Measurements from ENCODE around the gene ALMS1. TPM values are rescaled to one million over a fixed set of nuclear protein-coding genes. Genes with fewer than 3 reads are reported as not detected.

ALMS1 gene
- polyA plus RNA-seq, 1 of the 3 experiments (the other 2 are of a cell fraction) = 7.0 TPM

GRCh38 chr2:73350035-73350691 is 35.5 kb upstream of the ALMS1 start:
- H3K4me1 ChIP-seq (ENCODE audit: control insufficient read depth in 1 of 2, insufficient read depth in 2 of 2, low read depth in 1 of 2, low read length in 1 of 2) = no peaks in the 10 kb centered on the region
- POLR2A ChIA-PET = no interaction called here
- H3K27ac ChIP-seq (ENCODE audit: low read depth in 2 of 2, low read length in 1 of 2) = no peak overlapping the region
- H3K9me2 ChIP-seq = no peaks in the 10 kb centered on the region
- no peak overlapping the region for H2AFZ ChIP-seq (ENCODE audit: low read depth)
- WGBS (ENCODE audit: low lambda C conversion rate) = 18% methylated on average over 4 of the region's 4 CpGs
- no peak overlapping the region for H3K9ac ChIP-seq
- H3F3A ChIP-seq (replicated peaks; ENCODE audit: insufficient read depth) = no peaks in the 10 kb centered on the region
- CTCF ChIA-PET = no interaction called here
- no peaks in the 10 kb centered on the region for H3K79me2 ChIP-seq (ENCODE audit: insufficient read depth)
- DNase-seq = no peak
- H3K4me3 ChIP-seq (ENCODE audit: low read depth in 2 of 2, low read length in 1 of 2) = no peak overlapping the region
- TF ChIP-seq ELF1 (IDR thresholded peaks at IDR 0.05) (no peak), REST (IDR thresholded peaks at IDR 0.05; ENCODE audit: low read depth, low read length) (no peak), MEF2A (IDR thresholded peaks at IDR 0.05; ENCODE audit: borderline replicate concordance, low read depth) (no peak)
- TF ChIP-seq, protein P1, sequence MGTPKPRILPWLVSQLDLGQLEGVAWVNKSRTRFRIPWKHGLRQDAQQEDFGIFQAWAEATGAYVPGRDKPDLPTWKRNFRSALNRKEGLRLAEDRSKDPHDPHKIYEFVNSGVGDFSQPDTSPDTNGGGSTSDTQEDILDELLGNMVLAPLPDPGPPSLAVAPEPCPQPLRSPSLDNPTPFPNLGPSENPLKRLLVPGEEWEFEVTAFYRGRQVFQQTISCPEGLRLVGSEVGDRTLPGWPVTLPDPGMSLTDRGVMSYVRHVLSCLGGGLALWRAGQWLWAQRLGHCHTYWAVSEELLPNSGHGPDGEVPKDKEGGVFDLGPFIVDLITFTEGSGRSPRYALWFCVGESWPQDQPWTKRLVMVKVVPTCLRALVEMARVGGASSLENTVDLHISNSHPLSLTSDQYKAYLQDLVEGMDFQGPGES (IDR thresholded peaks at IDR 0.05; ENCODE audit: low read depth, low read length) = no peak
- H4K20me1 ChIP-seq (ENCODE audit: insufficient read depth) = no peaks in the 10 kb centered on the region
- no peaks in the 10 kb centered on the region for H3K9me3 ChIP-seq
- H3K36me3 ChIP-seq (replicated peaks in 1 of 2; ENCODE audit: control insufficient read depth in 1 of 2, insufficient read depth in 2 of 2, low read length in 1 of 2) = no peaks in the 10 kb centered on the region
- peaks cover 22% of the 10 kb centered on the region; the same call in 1 of the 2 replicates for H3K27me3 ChIP-seq (ENCODE audit: insufficient read depth)
- no peak overlapping the region for H3K4me2 ChIP-seq

DNA sequence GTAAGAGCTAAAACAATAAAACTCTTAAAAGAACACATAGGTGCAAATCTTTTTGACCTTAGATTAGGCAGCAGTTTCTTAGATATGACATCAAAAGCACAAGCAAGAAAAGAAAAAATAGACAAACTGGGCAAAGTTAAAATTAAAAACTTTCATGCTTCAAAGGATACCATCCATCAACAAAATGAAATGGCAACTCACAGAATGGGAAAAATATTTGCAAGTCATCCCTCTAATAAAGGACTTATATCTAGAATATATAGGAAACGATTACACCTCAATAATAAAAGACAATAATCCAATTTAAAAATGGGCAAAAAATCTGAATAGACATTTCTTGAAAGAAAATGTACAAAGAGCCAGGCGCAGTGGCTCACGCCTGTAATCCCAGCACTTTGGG is 29.5 kb upstream of the ALMS1 start:
- CTCF ChIA-PET = no interaction called here
- no peak for TF ChIP-seq ELF1 (IDR thresholded peaks at IDR 0.05)
- no peak for TF ChIP-seq ZBTB33 (IDR thresholded peaks at IDR 0.05; ENCODE audit: borderline replicate concordance, low read depth)
- no peak for TF ChIP-seq POLR2AphosphoS5 (IDR thresholded peaks at IDR 0.05; ENCODE audit: low read depth, low read length)
- TF ChIP-seq CHD2 (IDR thresholded peaks at IDR 0.05; ENCODE audit: low read length, partially characterized antibody) = no peak
- TF ChIP-seq, protein P2, sequence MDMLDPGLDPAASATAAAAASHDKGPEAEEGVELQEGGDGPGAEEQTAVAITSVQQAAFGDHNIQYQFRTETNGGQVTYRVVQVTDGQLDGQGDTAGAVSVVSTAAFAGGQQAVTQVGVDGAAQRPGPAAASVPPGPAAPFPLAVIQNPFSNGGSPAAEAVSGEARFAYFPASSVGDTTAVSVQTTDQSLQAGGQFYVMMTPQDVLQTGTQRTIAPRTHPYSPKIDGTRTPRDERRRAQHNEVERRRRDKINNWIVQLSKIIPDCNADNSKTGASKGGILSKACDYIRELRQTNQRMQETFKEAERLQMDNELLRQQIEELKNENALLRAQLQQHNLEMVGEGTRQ (IDR thresholded peaks at IDR 0.05; ENCODE audit: borderline replicate concordance, low read depth, low read length) = no peak
- TF ChIP-seq RCOR1 (IDR thresholded peaks at IDR 0.05; ENCODE audit: low read length) = no peak
- TF ChIP-seq NRF1 (IDR thresholded peaks at IDR 0.05; ENCODE audit: low read depth, low read length) = no peak
- TF ChIP-seq GATA2 (CRISPR knock-in tag; IDR thresholded peaks at IDR 0.05) = no peak
- TF ChIP-seq, protein P3, sequence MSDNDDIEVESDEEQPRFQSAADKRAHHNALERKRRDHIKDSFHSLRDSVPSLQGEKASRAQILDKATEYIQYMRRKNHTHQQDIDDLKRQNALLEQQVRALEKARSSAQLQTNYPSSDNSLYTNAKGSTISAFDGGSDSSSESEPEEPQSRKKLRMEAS (IDR thresholded peaks at IDR 0.05; ENCODE audit: low read depth) = no peak
- TF ChIP-seq PBX3 (IDR thresholded peaks at IDR 0.05) = no peak
- no peak for TF ChIP-seq RXRA (IDR thresholded peaks at IDR 0.05; ENCODE audit: borderline replicate concordance, low read depth)
- no peak for TF ChIP-seq MXI1 (IDR thresholded peaks at IDR 0.05; ENCODE audit: low read depth, low read length)
- TF ChIP-seq JUND (IDR thresholded peaks at IDR 0.05) = no peak
- TF ChIP-seq FOSL2 (IDR thresholded peaks at IDR 0.05; ENCODE audit: borderline replicate concordance, low read depth) = no peak
- no peak for TF ChIP-seq SMC3 (IDR thresholded peaks at IDR 0.05; ENCODE audit: low read depth, low read length)

More for the DNA sequence above, 29.5 kb upstream of the ALMS1 start:
- Histone ChIP-seq H3K27me3 (ENCODE audit: insufficient read depth) (no peaks in the 10 kb centered on the region), H4K20me1 (ENCODE audit: insufficient read depth) (no peaks in the 10 kb centered on the region), H2AFZ (ENCODE audit: low read depth) (no peak overlapping the region), H3K4me3 (ENCODE audit: low read depth in 2 of 2, low read length in 1 of 2) (no peak overlapping the region), H3K9me3 (no peaks in the 10 kb centered on the region), H3K9ac (no peak overlapping the region), H3K79me2 (ENCODE audit: insufficient read depth) (no peaks in the 10 kb centered on the region), H3K4me2 (no peak overlapping the region), H3K27ac (ENCODE audit: low read depth in 2 of 2, low read length in 1 of 2) (no peak overlapping the region), H3K9me2 (no peaks in the 10 kb centered on the region), H3K36me3 (replicated peaks in 1 of 2; ENCODE audit: control insufficient read depth in 1 of 2, insufficient read depth in 2 of 2, low read length in 1 of 2) (no peaks in the 10 kb centered on the region), H3K4me1 (ENCODE audit: control insufficient read depth in 1 of 2, insufficient read depth in 2 of 2, low read depth in 1 of 2, low read length in 1 of 2) (no peaks in the 10 kb centered on the region), H3F3A (replicated peaks; ENCODE audit: insufficient read depth) (no peaks in the 10 kb centered on the region)
- WGBS (ENCODE audit: low lambda C conversion rate) = 56% methylated on average over 3 of the region's 3 CpGs
- no peak for DNase-seq
- POLR2A ChIA-PET = no interaction called here
